ENCODE results near the gene CEP89.
"Not testable (repeated sequence)": the region's sequence is repeated elsewhere in the genome, so short reads cannot be mapped to it uniquely, and the experiment has no call there.

CEP89 gene

DNA sequence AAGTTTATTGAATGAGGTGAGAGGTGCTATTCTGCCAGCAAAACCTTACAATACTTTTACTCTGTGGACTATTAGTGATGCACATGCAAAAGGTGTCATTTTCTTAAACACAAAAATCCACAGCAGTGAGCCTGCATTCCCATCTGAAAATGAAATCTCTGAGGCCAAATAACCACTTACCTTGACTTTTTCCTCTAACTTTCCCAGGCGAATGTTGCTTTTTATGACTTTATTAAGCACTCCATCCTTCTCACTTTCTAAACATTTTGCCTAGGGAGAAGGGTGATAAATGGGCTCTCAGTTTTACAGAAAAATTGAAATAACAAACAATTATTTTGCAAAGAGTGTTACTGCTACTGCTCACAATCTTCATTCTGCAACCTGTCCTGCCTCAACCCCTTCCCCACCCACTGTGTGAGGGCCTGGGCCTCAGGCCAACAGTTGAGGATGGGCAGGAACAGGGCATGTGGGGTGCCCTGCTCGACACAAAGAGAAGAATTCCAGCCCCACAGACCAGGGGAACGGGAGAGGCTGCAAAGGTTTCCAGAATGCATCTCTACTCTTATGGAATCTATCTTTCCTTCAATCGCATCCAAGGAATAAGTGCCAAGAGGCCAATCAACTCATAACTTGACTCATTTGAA, 84.1 kb downstream of the CEP89 start:
- no peak overlapping the region for H3K27ac ChIP-seq
- TF ChIP-seq, protein P1, sequence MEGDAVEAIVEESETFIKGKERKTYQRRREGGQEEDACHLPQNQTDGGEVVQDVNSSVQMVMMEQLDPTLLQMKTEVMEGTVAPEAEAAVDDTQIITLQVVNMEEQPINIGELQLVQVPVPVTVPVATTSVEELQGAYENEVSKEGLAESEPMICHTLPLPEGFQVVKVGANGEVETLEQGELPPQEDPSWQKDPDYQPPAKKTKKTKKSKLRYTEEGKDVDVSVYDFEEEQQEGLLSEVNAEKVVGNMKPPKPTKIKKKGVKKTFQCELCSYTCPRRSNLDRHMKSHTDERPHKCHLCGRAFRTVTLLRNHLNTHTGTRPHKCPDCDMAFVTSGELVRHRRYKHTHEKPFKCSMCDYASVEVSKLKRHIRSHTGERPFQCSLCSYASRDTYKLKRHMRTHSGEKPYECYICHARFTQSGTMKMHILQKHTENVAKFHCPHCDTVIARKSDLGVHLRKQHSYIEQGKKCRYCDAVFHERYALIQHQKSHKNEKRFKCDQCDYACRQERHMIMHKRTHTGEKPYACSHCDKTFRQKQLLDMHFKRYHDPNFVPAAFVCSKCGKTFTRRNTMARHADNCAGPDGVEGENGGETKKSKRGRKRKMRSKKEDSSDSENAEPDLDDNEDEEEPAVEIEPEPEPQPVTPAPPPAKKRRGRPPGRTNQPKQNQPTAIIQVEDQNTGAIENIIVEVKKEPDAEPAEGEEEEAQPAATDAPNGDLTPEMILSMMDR (conservative IDR thresholded peaks at IDR 0.05; ENCODE audit: low read depth) = no peak
- ChIA-PET CTCF (no interaction called here), POLR2A (ENCODE audit: low non-redundant PET) (no interaction called here)
- no peak for DNase-seq (ENCODE audit: low spot score)

DNA sequence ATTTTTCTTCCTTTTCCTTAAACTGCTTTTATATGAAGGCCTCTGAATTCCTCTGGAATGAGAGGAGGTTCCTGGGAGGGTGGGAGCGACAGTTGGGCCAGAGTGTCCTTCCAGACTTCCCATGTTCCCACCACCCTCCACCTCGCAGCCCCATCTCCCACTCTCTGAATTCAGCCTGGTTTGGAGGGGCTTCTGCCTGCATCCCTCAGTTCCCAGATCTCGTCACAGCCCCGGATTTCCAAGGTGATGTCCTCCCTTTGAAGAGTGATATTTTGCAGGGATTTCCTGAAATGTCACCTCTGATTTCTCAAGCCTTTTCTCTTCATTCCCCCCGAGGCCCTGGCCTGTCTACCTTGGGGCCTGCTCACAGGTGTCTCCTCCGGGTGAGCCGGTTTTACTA, 85.5 kb downstream of the CEP89 start:
- TF ChIP-seq, protein P1 (conservative IDR thresholded peaks at IDR 0.05; ENCODE audit: low read depth) = no peak
- H3K27ac ChIP-seq = no peak overlapping the region
- no peak for DNase-seq (ENCODE audit: low spot score)
- ChIA-PET CTCF (no interaction called here), POLR2A (ENCODE audit: low non-redundant PET) (interaction anchor here (0.6 kb wide), 1 partner anchor 18 kb away, joined by 5 read pairs; no protein-coding TSS in a partner anchor)

DNA sequence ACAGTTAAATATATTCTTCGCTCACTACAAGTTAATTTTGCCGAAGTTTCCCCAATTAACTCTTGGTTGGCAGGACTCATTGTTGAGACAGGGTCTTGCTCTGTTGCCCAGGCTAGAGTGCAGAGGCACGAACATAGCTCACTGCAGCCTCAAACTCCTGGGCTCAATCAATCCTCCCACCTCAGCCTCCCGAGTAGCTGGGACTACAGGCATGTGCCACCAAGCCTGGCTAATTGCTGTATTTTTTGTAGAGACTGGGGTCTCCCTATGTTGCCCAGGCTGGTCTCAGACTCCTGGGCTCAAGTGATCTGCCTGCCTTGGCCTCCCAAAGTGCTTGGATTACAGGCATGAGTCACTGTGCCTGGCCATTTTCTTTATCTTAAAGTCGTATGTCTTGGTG, 86.5 kb downstream of the CEP89 start:
- CTCF ChIA-PET; H3K27ac ChIP-seq; POLR2A ChIA-PET (ENCODE audit: low non-redundant PET); DNase-seq (ENCODE audit: low spot score): not testable (repeated sequence)

DNA sequence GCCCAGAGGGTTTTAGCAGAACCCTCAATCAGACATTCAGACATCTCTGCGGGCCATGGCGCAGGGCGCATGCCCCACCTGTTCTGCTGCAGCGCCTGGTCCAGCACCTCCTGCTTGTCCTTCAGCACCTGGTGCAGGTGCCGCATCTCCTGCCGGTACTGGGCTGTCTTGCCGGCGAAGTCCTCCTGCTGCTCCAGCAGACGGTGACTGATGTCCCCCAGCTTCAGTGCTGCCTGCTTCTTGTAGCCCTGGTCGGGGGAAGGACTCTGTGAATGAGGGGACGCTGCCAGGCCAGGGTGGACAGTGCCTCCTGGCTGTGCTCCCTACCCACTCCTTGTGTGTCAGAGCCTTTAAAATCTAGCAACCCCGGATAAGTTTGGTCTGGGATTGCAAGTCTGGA, 90.0 kb downstream of the CEP89 start:
- ChIA-PET POLR2A (ENCODE audit: low non-redundant PET) (no interaction called here), CTCF (no interaction called here)
- H3K27ac ChIP-seq = no peak overlapping the region
- TF ChIP-seq, protein P1 (conservative IDR thresholded peaks at IDR 0.05; ENCODE audit: low read depth) = no peak
- DNase-seq (ENCODE audit: low spot score) = no peak

DNA sequence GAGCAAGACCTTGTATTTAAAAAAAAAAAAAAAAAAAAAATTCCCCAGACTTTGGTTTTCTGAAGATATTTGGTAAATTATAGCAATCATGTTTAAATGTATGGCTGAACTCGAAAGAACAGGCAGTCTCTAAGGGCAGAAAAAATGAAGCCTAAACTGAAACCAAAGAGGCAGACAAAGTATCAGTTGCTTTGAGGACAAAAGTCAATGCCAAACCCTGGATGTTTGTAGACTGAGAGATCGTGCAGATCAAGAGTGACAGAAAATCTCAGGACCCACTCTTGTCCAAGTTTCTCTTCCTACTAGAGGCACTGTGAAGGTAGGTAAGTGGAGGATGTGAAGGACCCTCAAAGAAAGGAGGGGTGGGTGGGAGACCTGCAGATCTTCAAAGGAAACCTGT, 91.1 kb downstream of the CEP89 start:
- no peak for DNase-seq (ENCODE audit: low spot score)
- POLR2A ChIA-PET (ENCODE audit: low non-redundant PET) = no interaction called here
- no peak overlapping the region for H3K27ac ChIP-seq
- TF ChIP-seq, protein P1 (conservative IDR thresholded peaks at IDR 0.05; ENCODE audit: low read depth) = no peak
- CTCF ChIA-PET = no interaction called here

DNA sequence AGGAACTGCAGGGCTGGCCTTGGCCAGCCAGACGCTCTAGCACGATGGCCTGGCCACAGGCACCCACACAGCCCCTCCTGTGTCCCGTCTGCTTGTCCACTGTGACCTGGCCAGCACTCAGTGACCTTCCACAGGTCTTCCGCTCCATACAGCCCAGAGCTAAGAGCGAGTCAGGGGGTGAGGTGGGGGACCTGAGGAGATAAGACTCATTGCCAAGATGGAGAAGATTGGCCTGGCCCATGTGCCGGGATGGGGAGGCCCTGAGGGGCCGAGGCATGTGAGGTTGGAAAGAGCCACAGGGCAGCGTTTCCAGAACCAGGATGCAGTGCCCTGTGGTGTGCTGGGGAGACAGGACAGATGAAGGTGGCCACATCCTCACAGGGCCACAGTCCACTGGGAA, 92.0 kb downstream of the CEP89 start:
- TF ChIP-seq, protein P1 (conservative IDR thresholded peaks at IDR 0.05; ENCODE audit: low read depth) = no peak
- CTCF ChIA-PET = no interaction called here
- POLR2A ChIA-PET (ENCODE audit: low non-redundant PET) = no interaction called here
- DNase-seq (ENCODE audit: low spot score) = no peak
- H3K27ac ChIP-seq = no peak overlapping the region

DNA sequence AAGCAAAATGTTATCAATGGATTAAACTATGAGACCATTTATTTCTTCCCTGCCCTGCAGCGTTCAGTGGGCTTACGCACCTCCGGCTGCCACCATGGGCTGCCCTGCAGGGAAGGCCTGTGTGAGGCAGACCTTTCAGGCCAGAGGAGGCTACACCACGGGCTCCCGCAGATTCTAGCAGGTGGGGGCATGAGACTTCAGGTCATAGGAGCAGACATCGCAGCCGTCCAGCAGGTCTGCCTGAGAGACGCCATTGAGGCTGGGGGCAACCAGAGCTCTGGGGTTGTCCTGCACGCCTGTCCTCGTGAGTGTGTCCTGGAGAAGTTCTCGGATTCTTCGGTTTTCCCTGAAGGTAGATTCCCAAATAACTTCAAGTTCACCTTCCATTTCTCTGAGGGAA, 92.8 kb downstream of the CEP89 start:
- TF ChIP-seq, protein P1 (conservative IDR thresholded peaks at IDR 0.05; ENCODE audit: low read depth) = no peak
- DNase-seq (ENCODE audit: low spot score) = no peak
- CTCF ChIA-PET = no interaction called here
- POLR2A ChIA-PET (ENCODE audit: low non-redundant PET) = no interaction called here
- H3K27ac ChIP-seq = no peak overlapping the region

Data from RWPE1 (cell line).